NCI-H2107 treated with DMSO at 0.1 percent for 48 hours (cell line): ENCODE data around the gene STPG2.

Experiments used
- DNase-seq: peaks from one replicate; lab custom pipeline; 2025; ENCODE audit not compliant: unreplicated experiment; lab: John Stamatoyannopoulos, UW

The STPG2 gene

GRCh38 chr4:97525236-97525635 is 618.0 kb downstream of the STPG2 start:
- DNase-seq: no peak

- no peak for DNase-seq
Measured at GRCh38 chr4:97517939-97518338, 625.3 kb downstream of the STPG2 start.

DNA sequence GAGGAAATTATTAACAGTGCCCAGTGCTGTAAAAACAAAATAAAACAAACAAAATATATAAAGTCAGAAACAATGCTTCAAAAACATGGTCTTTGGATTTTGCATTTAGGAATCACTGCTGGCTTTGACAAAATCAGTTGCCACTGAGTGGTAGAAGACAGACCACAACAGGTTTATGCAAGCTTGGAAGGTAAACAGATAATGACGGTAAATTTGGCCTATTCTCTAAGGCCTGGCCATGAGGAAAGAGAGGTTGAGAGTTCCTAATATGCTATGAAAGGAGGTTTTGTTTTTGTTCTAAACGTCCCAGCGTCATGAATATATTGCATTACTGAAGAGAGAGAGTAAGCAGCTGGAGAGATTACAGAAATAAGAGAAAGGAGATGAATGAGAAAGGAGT is 629.4 kb downstream of the STPG2 start:
- no peak for DNase-seq
